ENCODE measurements around the gene SH3BGRL2. TPM values are rescaled to one million over a fixed set of nuclear protein-coding genes. Genes with fewer than 3 reads are reported as not detected.

Gene SH3BGRL2
- total RNA-seq, 3 donors from 2014 or later (not counting 1 experiment from before 2014, with no cell fraction given) = 0.68 to 5.8 (median 1.6) TPM

GRCh38 chr6:79712144-79712543 lies 81.0 kb downstream of the SH3BGRL2 start:
- H3K27me3 ChIP-seq (ENCODE audit: control insufficient read depth, insufficient read depth, low read length) = no peaks in the 10 kb centered on the region
- ATAC-seq = no peak
- Mint-ChIP-seq H3K36me3 (no peaks in the 10 kb centered on the region), H3K27ac (no peak overlapping the region), H3K9me3 (no peaks in the 10 kb centered on the region), H3K4me3 (no peak overlapping the region), H3K4me1 (no peaks in the 10 kb centered on the region), H3K27me3 (ENCODE audit: low read depth in 2 of 2) (no peaks in the 10 kb centered on the region)
- DNase-seq = no peak
- H3K27ac ChIP-seq (ENCODE audit: low read length) = no peak overlapping the region
- TF ChIP-seq CTCF (IDR thresholded peaks at IDR 0.05) = no peak
- intact Hi-C loops (cut with micrococcal nuclease) = no loop called here
- H3K9me3 ChIP-seq (ENCODE audit: control insufficient read depth, insufficient read depth, low read length) = no peaks in the 10 kb centered on the region
- 80% methylated on average over 1 of the region's 2 CpGs for WGBS (ENCODE audit: insufficient coverage)
- no peaks in the 10 kb centered on the region for H3K4me1 ChIP-seq (ENCODE audit: control insufficient read depth, insufficient read depth, low read length)
- no peaks in the 10 kb centered on the region for H3K36me3 ChIP-seq (ENCODE audit: control insufficient read depth, insufficient read depth, low read length)
- H3K4me3 ChIP-seq (ENCODE audit: low read length) = no peak overlapping the region

- no peak overlapping the region for H3K4me3 Mint-ChIP-seq
- no peak for ATAC-seq
- Histone ChIP-seq H3K27ac (ENCODE audit: low read length) (no peak overlapping the region), H3K4me3 (ENCODE audit: low read length) (no peak overlapping the region), H3K27me3 (ENCODE audit: control insufficient read depth, insufficient read depth, low read length) (no peaks in the 10 kb centered on the region), H3K4me1 (ENCODE audit: control insufficient read depth, insufficient read depth, low read length) (no peaks in the 10 kb centered on the region), H3K9me3 (ENCODE audit: control insufficient read depth, insufficient read depth, low read length) (no peaks in the 10 kb centered on the region), H3K36me3 (ENCODE audit: control insufficient read depth, insufficient read depth, low read length) (no peaks in the 10 kb centered on the region)
- 78% methylated on average over 8 of the region's 9 CpGs for WGBS (ENCODE audit: insufficient coverage)
- DNase-seq = no peak
- intact Hi-C loops (cut with micrococcal nuclease) = no loop called here
- no peaks in the 10 kb centered on the region for H3K36me3 Mint-ChIP-seq
- no peak overlapping the region for H3K27ac Mint-ChIP-seq
- no peaks in the 10 kb centered on the region for H3K27me3 Mint-ChIP-seq (ENCODE audit: low read depth in 2 of 2)
- H3K9me3 Mint-ChIP-seq = no peaks in the 10 kb centered on the region
- no peak for TF ChIP-seq CTCF (IDR thresholded peaks at IDR 0.05)
- H3K4me1 Mint-ChIP-seq = no peaks in the 10 kb centered on the region
Observed at GRCh38 chr6:79712616-79713135, 81.5 kb downstream of the SH3BGRL2 start.

- Histone ChIP-seq H3K9me3 (ENCODE audit: control insufficient read depth, insufficient read depth, low read length) (no peaks in the 10 kb centered on the region), H3K4me3 (ENCODE audit: low read length) (no peak overlapping the region), H3K4me1 (ENCODE audit: control insufficient read depth, insufficient read depth, low read length) (no peaks in the 10 kb centered on the region), H3K36me3 (ENCODE audit: control insufficient read depth, insufficient read depth, low read length) (no peaks in the 10 kb centered on the region), H3K27me3 (ENCODE audit: control insufficient read depth, insufficient read depth, low read length) (no peaks in the 10 kb centered on the region), H3K27ac (ENCODE audit: low read length) (no peak overlapping the region)
- Mint-ChIP-seq H3K9me3 (no peaks in the 10 kb centered on the region), H3K36me3 (no peaks in the 10 kb centered on the region), H3K27ac (no peak overlapping the region), H3K4me1 (no peaks in the 10 kb centered on the region), H3K4me3 (no peak overlapping the region), H3K27me3 (ENCODE audit: low read depth in 2 of 2) (no peaks in the 10 kb centered on the region)
- no peak for TF ChIP-seq CTCF (IDR thresholded peaks at IDR 0.05)
- WGBS (ENCODE audit: insufficient coverage) = 29% methylated on average over 4 of the region's 5 CpGs
- intact Hi-C loops (cut with micrococcal nuclease) = no loop called here
- DNase-seq (peak in 1 of 2 donors; percentile 71), ATAC-seq (no peak)
Observed at GRCh38 chr6:79713701-79714322, 82.7 kb downstream of the SH3BGRL2 start.

- Histone ChIP-seq H3K27ac (ENCODE audit: low read length) (no peak overlapping the region), H3K36me3 (ENCODE audit: control insufficient read depth, insufficient read depth, low read length) (no peaks in the 10 kb centered on the region), H3K4me1 (ENCODE audit: control insufficient read depth, insufficient read depth, low read length) (no peaks in the 10 kb centered on the region), H3K9me3 (ENCODE audit: control insufficient read depth, insufficient read depth, low read length) (no peaks in the 10 kb centered on the region), H3K4me3 (ENCODE audit: low read length) (no peak overlapping the region), H3K27me3 (ENCODE audit: control insufficient read depth, insufficient read depth, low read length) (no peaks in the 10 kb centered on the region)
- Mint-ChIP-seq H3K4me3 (no peak overlapping the region), H3K9me3 (no peaks in the 10 kb centered on the region), H3K27ac (no peak overlapping the region), H3K27me3 (ENCODE audit: low read depth in 2 of 2) (no peaks in the 10 kb centered on the region), H3K36me3 (no peaks in the 10 kb centered on the region), H3K4me1 (no peaks in the 10 kb centered on the region)
- no peak for ATAC-seq
- WGBS (ENCODE audit: insufficient coverage) = 93% methylated on average over 2 of the region's 2 CpGs
- TF ChIP-seq CTCF (IDR thresholded peaks at IDR 0.05) = no peak
- intact Hi-C loops (cut with micrococcal nuclease) = no loop called here
- no peak for DNase-seq
Observed at GRCh38 chr6:79717989-79718388, 86.9 kb downstream of the SH3BGRL2 start.

All from natural killer cell (primary cell).